COLO668 (cell line): ENCODE results near the gene AMBRA1.

Source experiments
- DNase-seq: peaks from one replicate; lab custom pipeline; 2025; ENCODE audit not compliant: unreplicated experiment; lab: John Stamatoyannopoulos, UW

Gene AMBRA1

DNA sequence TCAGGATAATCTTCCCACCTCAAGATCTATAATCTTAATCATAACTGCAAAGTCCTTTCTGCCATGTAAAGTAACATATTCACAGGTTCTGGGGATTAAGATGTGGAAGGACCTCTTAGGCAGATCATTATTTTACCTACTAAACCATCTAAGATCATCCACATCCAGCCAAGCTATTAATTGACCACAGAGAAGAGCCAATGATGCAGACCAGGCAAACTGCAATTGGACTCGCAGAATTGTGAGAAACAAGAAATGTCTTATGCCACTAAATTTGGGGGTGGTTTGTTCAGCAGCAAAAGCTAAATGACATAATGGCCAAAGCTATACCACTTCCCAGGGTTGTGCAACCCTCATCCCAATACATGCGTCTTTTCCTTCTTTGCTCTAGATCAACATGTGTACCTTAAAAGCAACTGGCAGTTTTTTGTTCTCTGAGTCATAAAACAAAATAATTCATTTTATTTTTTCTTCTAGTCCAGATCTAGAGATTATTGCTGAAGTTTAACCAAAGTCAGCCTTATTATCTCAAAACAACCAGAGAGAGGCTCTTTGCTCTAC lies 113.6 kb downstream of the AMBRA1 start:
- DNase-seq: no peak

DNA sequence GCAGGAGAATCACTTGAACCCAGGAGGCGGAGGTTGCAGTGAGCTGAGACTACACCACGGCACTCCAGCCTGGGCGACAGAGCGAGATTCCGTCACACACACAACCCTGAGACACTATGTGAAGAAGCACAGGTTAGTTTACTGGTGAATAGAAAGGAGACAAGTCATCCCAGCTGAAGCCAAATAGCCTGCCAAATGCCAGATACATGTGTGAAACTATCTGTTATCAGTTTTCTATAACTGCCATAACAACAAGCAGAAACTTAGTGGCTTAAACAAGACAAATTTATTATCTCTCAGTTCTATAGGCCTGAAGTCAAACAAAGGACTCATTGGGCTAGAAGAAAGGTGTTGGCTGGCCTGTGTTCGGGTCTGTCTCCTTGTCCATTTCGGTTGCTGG lies 114.2 kb downstream of the AMBRA1 start:
- no peak for DNase-seq

DNA sequence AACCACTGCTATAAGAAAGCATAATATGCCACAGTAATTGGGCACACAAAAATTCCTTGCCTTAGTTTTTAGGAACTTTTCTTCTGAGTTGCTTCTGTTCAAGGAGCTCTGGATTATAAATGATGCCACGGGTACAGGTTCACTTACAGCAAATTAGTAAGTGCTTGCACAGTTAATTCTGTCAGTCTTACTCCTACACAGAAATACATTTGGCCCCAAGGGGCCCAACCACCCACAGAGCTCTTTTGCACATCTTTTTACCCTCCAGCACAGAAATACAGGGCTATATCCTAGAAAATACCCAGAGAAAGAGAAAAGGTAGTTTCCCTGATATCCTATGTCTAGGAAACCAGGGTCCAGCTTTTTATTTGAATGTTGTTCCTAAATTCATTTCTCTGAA lies 115.6 kb downstream of the AMBRA1 start:
- no peak for DNase-seq

DNA sequence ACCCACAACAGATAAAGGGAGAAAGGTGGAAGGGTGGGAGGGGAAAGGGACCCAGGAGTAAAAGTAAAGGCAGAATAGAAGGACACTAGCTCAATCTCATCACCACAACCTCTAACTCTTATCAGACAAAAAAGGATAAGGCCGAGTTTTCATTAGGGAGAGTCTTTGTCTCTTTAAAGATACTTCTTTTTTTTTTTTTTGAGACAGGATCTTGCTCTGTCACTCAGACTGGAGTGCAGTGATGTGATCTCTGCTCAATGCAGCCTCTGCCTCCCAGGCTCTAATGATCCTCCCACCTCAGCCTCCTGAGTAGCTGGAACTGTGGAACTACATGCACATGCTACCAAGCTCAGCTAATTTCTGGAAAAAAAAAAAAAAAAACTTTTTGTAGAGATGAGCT lies 116.7 kb downstream of the AMBRA1 start:
- DNase-seq: no peak

DNA sequence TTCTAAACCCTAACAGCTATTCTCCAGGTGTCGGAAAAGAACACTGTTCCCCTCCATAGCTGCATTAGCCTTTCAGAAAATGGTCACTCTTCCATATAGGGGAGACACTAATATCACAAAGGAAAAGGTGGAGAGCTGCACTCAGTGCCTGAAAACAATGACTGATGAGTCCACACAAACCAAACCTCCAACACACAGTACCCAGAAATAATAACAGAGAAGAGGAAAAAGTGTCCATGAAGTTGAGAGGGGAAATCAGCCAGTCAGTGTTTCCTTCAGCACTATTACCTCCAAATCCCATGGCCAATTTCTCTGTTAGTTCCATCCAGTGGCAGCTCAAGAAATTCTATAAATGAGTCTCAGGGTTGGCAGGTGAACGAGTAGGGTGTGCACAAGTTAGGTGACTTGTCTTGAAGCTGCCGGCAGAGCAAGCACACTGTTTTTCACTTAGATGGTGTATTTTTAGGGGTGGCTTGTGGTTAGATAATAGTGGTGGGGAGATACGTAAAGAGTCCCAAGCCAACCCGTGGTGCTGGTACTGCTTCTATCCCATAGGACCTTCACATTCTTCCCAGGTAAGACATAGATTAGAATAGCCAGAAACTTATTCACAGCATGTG lies 117.8 kb downstream of the AMBRA1 start:
- no peak for DNase-seq

DNA sequence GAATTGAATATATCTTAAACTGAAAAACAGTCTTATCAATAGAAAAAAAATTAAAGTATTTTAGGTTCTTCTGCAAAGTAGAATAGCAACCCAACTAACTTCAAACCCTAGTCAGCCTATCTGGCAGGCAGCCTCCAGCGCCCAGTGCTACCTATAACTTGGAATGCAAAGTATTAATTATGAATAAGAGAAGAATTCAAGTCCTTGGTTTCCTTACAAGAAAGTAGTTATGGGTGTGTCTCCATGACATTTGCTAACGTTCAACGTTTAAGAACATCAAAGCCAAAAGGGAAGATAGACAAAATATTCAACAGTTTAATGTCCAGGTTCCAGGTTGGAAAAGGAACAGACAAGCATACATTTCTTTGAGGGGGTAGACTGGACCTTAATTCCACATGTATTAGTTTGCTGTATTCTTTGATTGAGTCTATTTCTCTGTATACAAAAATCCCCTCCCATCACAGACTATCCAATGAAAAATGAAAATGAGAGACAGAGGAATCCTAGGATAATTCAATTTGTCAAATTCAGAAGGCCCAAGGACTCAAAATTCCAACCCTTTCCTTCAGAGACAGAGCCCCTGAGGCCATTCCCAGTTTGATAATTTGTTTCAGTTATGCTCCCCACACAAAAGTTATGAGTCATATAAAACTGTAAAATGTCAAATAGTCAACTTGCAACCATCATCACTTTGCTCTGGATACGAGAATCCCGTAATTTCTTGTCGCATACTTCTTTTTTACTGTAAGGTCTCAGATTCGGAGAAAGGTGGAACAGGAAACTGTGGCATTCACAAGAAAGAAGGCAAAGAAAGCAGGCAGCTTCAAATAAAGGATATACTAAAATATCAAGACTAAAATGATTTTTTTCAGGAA lies 118.5 kb downstream of the AMBRA1 start:
- DNase-seq: no peak

DNA sequence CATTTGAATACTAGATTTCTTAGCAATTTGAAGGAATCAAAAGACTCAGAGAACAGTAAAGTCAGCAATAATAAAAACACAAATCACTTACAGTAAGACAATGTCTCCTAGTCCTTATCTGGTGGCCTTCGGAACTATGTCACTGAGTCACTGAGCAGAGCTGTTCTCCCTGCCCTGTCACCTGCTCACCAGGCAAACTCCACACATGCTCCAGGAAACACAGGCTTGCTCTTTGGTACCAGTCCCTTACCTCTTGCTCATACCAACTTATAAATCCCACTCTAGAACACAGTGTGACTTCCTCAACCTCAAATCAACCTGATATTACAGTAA lies 121.2 kb downstream of the AMBRA1 start:
- no peak for DNase-seq

DNA sequence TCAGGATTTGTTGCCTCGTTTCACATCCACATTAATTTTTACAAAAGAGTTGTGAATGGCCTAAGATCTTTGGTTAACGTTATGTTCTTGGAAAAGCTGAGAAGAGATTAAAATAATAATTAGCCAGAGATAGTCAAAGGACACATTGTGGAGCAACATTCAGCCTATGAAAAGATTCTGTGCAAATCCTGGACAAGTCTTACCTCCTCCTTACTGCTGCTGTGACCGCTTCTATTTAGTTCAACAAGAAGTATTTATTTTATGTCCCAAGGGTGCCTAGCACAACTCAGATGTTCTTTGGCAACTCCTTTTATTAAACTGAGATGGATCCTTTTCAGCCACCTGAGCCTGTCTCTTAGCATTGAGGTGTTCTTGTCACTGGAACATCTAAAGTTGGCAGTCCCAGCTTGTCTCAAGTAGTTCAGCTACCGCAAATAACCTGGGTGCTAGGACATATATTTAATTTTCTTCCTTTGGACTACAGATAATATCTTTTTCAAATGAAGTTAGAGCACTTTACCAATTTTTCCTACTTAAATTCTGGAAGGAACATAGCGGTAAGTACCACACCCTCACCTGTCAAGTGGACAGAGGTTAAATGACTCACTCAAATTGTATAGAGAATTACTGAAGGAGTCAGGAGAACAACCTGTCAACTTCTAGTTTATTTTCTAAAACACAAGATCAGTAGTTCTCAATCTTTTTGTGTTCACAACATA lies 121.7 kb downstream of the AMBRA1 start:
- DNase-seq: no peak

DNA sequence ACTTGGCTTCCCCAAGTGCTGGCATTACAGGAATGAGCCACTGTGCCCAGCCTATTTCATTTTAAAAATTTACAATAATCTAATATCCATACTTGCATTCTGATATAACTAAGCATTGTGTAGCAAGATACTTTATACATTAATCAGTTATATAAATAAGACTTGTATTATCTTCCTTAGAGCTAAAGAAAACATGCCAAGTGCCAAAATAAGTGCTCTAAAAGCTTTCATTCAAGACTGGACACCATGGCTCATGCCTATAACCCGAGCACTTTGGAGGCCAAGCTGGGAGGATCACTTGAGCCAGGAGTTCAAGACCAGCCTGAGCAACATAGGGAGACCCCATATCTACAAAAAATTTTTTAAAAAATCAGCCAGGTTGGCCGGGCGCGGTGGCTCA lies 123.9 kb downstream of the AMBRA1 start:
- no peak for DNase-seq

DNA sequence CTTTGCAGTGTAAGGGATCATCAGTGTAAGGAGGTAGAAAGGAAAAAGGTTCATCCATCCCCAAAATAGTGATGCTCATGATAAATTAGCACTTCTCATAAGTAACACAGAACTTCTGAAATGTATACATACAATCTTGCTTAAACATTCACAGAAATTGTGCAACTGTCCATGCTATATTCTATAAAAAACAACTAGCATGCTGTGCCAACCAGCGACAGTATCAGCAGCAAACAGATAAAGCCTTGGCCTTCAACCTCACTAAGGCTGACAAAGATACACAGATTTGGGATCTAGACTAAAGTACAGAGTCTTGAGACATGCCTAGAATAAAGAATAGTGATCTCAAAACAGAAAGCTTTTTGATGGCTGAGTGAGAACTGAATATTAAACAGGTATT lies 128.1 kb downstream of the AMBRA1 start:
- DNase-seq: no peak

DNA sequence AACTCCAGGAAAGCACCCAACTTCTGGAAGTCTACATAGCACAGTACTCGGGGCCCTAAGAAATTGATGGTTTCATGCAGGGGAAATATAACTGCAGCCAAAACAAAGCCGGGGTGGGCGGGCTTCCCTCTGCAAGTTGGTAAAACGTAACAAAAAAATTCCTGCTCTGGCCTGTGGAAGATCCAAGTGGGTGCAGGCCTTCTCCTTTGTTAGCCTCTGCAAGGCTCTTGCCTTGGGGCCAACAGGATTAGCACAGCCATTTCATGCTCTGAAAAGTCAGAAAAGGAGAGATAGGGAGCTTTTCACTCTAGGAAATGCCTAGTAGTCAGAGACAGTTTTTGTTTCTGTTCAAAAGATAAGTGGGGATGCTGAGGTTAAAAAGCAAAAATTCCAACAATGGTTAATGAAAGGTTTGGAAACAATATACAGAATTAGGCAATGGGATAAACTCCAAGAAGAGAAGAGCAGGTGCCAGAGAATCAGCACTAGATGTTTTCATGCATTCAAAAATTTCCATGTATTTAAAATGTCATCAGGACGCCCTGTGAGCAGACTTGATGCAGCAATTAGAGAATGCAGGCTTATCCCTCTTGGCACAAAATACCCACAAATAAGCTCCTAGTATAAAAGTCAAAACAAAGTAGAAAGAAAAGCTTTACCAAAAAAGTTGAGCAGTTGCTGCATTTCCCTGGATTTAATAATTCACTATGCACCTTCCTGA lies 130.0 kb downstream of the AMBRA1 start:
- DNase-seq: no peak

DNA sequence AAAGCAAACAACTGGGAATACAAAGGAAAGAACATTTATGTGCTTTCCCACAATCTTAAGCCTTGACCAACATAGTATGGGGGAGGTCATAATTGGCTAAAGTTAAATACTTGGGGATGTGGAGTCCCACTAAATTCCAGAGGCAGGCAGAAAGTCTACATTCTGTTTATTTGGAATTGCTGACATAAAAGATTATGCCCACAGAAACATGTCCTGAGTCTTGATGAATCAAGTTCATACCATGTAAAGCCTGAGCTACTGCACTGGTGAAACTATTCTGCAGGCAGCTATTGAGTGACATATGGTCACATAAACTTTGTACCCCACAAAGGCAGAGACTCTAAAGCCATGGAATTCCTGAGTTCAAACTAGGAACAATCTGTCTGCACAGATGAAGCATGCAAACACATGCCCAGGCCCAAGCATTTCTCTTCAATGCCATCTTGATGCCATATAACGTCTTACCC lies 132.3 kb downstream of the AMBRA1 start:
- no peak for DNase-seq

DNA sequence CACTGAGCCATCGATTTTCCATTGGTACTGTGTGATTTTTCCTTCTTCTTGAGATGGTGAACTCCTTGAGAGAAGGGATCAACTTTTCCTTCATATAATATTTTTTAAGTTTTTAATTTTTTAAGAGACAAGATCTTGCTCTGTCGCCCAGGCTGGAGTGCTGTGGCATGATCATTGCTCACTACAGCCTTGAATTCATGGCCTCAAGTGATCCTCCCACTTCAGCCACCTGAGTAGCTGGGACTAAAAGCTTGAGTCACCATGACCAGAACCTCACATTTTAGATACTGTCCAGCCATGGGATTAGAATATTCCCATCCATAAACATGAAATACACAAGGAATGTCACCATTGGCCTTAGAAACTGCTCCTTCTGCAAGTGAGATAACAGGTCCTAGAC lies 135.3 kb downstream of the AMBRA1 start:
- no peak for DNase-seq

DNA sequence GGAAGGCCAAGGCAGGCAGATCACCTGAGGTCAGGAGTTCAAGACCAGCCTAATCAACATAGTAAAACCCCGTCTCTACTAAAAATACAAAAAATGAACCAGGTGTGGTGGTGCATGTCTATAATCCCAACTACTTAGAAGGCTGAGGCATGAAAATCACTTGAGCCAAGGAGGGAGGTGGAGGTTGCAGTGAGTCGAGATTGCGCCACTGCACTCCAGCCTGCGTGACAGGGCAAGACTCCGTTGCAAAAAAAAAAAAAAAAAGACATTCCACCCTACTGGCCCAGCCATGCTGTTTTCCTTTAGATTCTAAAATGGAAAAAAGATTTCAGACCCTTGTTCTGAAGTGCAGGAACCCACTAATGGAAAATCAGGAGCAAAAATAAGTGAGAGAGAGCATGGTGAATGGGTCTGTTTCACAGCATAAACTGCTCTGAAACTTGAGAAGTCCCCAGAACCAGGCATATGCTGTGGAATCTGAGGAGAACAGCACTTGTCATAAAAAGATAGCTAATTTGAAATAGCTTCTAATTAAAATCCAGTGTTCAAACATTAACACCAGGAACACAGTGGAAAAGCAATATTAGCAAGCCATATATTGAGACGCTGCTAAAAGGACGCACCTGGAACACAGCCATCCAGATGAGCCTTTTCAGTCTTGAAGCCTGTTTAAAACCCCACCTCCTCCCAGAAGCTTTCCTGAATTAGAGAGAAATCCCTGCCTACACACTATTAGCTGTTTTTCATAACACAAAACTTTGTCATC lies 136.0 kb downstream of the AMBRA1 start:
- DNase-seq: no peak

DNA sequence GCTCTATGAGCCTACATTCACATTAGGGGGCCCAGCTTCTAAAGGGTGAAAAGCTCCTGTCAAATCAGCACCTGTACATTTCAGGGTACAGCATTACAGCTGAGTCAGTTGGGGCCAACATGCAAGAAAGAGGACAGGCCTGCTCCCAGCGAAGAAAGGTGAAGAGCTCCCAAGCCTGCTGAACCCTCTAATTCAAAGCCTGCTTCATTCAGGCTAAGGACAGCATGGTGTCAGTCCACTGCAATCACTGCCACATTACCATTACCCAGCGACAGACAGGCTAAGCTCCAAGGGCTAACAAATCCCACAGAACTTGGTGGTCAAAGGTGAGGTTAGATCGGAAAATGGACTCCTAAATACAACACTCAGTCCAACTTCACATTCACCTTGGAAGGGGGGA lies 136.8 kb downstream of the AMBRA1 start:
- DNase-seq: no peak

DNA sequence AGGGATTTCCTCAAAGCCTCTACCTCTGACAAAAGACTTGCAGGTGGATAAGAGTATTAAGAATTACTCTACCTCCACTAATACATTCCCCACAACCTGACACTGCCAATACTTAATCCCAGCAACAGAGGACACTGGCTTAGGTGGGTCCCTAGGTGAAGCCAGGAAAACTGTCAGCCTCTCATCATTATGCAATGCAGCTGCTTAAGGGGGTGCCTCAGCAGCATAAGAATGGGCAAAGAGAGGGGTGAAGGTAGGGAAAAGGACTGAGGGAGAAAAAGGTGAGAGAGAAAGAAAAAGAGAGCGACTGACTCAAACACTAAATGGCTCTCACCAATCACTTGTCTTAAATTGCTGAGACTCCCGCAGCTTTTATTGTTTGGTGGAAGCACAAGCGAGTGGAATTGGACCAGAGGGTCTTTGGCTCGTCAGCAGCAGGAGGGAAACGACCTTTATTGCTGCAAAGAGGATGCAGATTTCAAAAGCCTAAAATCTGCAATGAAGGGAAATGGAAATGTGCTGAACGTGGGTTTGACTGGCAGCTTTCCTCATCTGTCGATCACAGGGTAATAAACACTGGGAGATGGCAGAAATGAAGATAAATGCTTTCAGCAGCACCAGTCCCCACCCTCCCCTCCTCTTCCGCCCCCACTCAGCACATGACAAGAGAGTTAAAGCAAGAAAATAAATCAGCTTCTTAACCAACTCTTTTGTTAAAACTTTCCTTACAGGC lies 137.4 kb downstream of the AMBRA1 start:
- no peak for DNase-seq

DNA sequence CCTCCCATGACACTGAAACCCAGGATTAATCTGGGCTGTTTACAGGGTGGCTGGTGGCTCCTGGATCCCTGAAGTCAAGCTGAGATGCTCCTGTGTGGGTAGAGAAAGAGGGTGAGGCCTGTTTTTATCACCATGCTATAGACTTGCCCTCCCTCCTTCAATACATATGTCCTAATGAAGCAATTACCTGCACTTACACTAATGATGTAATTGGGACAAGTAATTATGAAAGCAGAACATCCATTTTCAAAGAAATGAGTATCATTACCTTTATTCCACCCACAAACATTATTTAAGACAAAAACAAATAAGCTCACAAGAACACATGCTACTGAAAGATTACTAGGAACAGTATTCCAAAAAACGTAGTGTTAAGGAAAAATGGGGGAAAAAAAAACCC lies 138.0 kb downstream of the AMBRA1 start:
- DNase-seq: no peak

DNA sequence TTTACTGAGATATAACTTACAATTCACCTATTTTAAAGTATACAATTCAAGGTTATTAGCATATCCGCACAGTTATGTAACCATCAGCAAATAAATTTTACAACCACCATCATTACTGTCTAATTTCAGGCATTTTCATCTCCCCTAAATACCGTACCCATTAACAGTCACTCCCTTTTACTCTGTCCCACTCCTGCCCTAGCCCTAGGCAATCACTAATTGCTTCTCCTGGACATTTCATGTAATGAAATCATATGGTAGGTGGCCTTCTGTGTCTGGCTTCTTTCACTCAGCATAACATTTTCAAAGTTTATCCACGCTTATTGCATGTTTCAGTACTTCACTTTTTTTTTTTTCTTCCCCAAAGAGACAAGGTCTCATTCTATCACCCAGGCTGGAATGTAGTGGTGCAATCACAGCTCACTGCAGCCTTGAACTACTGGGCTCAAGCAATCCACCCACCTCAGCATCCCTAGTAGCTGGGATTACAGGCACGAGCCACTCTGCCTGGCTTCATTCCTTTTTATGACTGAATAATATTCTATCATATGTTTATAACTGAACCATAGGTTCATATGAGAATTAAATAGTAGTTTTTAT lies 140.8 kb downstream of the AMBRA1 start:
- no peak for DNase-seq

DNA sequence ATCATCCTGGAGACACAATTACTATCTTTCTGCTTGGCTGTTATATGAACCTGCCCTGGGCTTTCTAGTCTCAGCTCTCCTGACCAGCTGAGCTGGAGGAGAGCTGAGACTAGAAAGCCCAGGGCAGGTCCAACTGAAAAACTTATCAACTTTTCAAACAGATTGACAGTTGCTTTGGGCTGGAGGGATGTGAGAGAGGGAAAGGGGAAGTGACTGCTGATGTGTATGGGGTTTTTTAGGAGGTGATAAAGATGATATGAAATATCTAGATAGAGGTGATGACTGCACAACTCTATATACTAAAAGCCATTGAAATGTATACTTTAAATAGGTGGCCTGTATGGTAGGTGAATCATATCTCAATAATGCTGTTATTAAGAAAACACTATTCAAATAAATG lies 142.1 kb downstream of the AMBRA1 start:
- DNase-seq: no peak
